Measurements from ENCODE around the gene TRPM3.

TRPM3 gene

DNA sequence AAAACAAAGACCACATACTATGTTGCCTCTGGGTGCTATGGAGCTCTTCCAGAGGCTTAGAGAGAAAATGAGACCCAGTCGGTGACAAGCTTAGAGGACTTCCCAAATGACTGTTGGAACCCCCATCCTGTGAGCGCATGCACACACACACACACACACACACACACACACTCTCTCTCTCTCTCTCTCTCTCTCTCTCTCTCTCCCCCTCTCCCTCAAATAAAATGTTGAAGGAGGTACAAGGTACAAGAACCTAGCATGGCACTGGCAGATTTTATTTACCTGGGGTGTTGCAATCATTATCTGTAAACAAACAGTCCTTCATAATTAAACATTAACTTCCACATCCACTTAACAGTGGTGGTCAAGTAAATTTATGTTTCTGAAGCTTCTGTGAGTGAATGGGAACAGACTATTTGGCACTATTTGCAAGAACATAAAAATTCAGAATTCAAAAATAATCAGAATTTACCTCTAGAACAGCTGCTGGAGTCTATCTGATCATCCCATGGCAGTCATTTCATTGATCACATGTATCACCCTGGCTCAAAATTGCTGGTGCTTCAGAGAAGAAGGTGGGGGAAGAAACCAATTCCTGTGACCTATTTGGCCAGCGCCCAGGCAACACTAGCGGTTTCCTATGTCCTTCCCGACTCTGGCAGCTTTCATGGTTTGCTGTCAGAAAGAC is 24.9 kb downstream of the TRPM3 start:
- DNase-seq: no peak

DNA sequence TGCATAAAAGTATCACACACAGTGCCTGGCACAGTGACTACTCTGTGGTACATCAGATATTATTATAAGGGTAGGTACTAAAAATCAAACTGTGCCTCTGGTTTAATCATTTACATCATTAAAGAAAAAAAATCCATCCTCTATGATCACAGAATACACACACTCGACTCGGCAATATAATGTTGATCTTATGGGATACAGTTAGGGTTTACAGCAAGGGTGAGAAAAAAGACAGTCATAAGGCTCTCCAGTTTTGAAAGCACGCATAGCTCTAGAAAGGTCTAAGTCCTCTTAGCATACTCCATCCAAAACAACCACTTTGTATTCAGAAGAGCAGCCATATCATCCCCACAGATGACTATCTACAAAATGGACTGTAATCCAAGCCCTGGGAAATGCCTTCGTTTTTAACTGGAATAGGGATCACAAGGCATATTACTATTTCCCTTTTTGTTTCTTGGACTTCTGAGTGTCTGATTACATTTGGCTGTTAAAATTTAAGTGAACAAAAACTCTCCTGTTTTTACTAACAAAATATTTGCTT is 26.6 kb downstream of the TRPM3 start:
- no peak for DNase-seq

DNA sequence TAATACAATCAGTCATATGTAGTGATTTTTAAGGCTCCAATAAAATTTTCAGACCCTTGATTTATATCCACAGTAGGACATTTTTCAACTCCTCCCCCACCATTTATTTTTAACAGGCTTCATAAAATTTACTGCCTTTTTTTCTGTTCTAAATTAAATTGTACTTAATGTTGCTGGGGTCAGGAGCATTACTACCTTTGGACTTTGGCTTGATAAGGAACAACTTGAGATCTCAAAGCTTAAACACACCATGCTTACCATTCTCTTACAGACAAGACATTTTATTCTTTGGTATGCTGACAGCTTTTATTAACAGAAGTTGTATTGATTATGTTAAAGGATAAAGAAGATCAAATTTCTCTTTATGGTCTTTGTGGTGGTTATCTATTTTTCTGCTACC is 30.5 kb downstream of the TRPM3 start:
- no peak for DNase-seq

DNA sequence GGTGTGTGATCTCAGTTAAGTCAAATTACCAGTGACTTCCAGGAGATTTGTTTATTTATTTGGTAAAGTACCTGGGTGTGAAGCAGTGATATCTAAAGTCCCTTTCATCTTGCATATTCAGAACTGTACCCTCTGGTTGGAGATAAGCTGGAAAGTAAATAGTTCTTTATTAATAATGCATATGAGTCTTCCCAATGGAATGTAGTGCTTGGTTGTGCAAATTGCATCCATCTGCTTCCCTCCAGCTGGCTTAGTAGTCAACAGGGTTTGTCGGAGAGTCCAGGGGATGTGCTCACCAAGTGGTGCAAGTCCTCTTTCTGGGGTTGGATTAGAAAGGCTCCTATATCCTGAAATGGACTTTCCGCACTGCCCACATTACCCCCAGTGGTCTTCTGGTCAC is 42.0 kb downstream of the TRPM3 start:
- DNase-seq: no peak

DNA sequence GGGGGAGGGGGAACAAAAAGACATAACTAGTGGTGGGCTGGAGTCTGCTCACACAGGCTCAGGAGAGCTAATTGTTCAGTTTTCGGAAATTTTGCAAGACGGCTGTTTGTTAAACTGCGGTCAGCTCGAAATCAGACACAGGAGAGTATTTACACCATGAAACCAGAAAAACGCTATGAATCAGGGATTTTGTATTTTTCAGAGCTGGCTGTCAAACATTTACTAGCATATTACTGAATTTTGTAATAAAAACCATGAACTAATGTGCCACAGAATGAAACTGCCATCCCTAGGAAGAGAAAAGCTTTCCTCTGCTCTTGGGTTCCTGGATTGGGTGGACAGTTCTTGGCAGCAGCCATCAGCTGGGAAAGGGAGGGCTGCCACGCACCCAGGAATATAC is 45.3 kb downstream of the TRPM3 start:
- DNase-seq: no peak

DNA sequence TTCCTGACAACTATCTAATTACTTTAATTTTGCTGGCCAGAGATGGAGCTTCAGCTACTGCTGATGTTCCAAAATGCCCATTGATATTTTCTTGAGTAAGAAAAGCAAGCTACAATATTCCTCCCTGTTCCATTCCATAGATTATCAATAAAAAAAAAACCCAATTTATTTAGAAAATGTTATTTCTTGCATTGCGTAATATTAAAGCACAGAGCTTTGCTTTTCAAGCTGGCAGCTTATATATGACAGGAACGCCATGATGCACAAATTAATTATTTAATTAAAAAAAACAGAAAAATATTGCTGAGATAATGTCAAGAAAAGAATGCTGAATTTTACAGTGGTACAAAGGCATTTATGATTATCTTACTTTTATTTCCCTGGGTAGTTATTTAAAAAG is 47.9 kb downstream of the TRPM3 start:
- DNase-seq: no peak

DNA sequence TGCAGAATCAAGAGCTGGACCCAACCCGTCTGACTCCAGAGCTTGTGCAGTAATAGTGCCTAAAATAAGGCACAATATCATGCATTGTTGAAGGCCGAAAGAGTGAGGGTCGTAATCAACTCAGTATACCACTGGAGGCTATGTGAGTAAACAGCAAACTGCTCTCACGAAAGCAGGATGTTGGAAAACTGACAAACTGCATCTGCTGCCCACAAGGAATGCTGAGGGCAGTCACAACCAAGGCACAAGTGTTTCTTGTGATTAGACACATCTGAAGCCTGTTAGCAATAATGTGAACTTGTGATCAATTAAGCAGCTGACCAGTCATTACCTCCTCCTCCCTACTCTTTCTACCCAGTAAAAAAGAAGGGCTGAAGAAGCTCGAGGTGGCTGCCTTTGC is 48.8 kb downstream of the TRPM3 start:
- no peak for DNase-seq

DNA sequence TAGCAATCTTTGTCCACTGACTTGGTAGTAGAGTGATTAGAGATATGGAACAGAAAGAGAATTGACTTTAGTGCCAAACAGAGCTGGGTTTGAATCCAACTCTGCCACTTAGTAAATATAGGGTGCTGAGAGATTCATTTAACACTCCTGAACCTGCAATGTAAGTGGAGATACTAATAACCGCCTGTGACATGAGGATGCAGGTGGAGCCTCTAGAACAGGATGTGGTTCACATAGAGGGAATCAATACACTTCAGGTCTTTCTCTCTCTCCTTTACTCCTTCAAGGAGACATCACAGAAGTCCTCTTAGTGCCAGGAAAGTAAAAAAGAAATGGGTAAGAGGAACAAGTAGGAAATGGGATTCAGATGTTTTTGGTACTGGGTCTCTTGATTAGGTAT is 49.8 kb downstream of the TRPM3 start:
- DNase-seq: no peak

DNA sequence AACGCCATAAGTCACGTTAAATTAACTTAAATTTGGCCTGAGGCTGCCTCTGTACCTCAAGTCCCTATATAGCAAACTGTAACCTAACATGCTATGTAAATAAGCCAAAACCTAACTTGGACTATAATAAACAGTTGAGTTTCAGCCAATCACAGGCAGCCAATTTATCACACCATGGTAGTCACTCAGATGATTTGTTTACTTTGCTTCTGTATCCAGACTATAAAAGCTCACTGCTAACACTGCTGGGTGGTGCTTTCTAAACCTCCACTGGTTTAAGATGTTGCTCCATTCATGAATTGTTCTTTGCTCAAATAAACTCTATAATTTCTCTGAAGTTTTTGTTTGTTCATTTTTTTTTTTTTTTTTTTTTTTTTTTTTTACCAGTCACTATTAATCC is 62.8 kb downstream of the TRPM3 start:
- no peak for DNase-seq

DNA sequence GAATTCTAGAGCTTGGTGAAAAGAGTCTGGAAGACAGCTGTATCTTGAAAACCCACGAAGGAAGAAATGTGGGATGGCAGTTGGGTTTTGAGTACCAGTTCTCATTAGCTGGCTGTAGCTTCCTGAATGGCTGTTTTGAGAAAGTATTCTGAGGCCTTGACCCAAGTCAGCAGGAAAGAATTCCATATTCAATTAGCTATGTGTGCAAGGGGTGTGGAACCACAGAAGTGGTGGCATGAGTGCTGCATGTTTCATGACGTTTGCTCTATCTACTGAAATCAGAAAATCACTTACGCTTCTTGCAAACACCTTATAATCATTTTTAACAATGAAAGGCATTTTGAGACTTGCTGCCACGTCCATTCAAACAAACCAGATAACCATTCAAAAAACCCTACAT is 69.1 kb downstream of the TRPM3 start:
- no peak for DNase-seq

DNA sequence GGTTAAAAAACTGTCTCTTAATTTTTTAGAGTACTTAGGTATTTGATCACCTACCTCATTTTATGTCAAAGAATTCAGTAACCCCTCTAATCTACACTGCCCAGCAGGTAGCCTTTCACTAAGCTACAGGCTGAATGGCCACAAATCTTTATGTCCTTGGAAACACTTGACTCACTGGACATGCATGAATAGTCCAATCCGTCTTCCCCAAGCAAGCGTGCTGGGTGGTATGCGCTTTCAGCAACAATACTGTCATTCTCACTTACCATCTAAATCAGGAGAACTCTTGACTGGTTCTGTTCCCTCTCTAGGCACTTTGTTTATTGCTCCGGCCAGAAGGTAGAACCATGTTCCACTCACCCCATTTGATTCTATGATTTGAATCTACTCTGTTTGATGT is 73.1 kb downstream of the TRPM3 start:
- DNase-seq: no peak

DNA sequence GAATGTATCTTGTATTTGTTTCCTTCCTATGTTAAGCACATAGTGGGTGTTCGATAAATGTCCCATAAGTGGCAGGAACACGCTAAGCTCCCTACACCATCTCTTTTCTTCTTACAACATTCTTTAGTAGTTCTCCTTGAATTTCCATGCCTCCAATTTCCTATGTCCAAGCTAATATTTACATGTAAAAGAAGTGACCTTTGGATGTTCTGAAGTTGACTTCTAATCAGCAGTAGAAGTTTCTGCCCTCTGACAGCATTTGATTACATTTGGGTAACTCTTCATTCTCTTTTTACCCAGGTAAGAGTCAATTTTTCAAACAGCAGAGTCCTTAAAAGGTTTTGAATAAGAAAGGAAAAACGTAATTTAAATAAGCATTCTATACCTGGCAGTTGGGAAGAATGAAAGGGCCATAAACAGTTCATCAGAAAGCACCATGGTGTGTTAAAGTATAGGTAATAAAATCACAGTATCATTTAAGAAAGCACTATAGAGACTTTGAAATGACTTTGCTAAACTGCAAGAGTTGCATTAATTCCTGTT is 78.9 kb downstream of the TRPM3 start:
- DNase-seq: no peak

DNA sequence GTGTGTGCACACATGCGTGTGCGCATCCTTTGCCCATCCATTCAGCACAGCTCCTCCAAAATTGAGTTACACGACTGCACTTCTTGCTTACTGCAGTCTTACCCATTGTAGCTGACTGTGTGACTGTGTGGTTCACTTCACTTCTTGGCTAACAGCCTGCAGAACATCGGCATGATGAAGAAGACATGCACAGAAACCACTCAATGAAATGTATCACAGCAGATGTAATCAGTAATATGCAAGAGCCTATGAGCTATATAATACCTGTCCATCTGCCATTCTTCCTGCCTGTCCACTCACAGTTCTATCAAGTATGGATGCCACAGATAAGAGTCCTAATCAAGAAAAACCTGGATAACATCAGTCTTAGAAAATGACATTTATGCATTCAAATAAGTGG is 83.9 kb downstream of the TRPM3 start:
- DNase-seq: no peak

DNA sequence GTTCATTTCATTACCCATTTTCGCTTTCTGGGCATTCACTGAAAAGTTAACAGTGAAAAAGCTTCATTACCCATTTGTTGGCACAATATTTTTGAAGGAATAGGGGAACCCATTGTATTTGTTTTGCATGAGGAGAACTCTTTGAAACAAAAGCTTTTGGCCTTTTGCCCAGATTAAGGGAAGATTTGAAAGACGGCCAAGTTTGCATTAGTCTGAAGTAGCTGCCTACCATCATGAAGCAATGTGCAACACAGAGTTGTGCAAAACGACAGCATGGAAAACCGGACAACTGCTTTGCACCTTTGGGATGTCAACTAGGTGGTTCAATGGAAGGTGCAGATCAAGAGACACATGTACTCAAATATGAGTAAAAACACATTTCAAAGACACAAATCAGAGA is 84.9 kb downstream of the TRPM3 start:
- peak; percentile 58 for DNase-seq

DNA sequence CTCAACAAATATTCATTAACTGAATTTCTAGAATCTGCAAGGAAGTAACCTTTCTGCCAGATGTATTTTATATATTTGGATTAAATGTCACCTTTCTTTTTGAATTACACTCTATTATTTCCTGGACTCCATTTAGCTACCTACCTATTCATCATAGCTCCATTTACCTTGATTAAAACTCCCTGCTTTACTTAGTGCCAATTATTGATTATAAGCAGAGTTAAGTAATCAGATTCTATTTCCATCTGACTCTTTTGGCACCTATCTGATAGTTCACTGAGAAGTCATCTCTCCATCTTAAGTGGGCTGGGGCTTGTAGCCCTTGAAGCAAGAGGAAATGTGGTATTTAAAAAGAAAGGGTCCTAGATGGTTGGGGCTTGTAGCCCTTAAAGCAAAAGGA is 88.6 kb downstream of the TRPM3 start:
- no peak for DNase-seq

DNA sequence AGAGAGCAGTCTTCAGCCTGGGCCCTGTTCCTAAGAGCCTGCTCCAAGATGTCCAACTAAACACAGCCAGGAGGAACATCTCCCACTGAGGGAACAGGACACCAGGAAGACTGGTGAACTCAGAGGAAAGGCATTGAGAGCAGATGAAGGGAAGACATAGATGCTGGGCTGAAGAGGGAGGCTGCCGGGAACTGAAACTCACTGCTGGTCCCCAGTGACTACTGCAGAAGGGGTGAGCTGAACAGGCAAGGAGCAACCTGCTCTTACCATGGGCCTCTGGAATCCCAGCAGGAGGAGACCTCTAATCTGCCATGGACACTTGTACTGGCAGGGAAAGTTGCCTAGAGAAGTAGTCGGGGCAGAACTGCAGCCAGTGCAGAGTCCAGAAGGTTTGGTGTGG is 95.7 kb downstream of the TRPM3 start:
- DNase-seq: no peak

DNA sequence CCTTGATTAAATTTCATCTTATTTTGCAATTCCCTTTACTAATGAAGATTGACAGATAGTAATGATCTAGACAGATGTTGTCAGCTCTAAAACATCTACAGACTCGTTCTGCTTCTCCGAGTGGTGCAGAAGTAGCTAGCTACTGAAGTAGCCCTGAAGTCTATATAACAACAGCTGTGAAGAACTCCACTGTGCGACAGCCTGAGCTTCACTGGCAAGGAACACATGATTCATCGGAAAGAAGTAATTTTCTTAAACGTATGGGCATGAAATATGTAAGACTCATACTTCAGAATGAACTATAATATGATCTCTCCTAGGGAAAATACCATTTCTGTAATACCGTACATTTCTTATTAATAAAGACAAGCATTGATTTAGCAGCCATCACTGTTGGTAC is 96.2 kb downstream of the TRPM3 start:
- peak; percentile 7 for DNase-seq

DNA sequence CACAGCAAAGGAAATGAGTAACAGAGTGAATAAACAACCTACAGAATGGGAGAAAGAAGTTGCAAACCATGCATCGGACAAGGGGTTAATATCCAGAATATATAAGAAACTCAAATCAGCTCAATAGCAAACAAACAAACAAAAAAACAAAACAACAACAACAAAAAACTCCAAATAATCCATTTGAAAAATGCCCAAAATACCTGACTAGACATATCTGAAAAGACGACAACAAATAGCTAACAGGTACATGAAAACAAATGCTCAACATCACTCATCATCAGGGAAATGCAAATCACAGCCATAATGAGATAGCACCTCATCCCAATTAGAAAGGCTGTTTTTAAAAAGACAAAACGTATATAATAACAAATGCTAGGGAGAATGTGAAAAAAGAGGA is 111.2 kb downstream of the TRPM3 start:
- DNase-seq: no peak

DNA sequence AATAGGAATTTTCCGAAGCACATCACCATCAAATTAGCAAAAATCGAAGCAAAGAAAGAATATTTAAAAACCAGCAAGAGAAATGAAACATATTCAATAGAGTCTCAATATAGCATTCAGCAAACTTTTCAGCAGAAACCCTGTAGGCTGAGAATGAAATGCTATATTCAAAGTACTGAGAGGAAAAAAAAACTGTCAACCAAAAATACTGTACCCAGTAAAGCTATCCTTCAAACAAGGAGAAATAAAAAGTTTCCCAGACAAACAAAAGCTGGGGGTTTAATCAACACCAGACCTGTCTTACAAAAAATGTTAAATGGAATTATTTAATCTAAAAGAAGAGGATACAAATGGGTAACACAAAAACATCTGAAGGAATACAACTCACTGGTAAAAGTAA is 116.0 kb downstream of the TRPM3 start:
- DNase-seq: no peak

DNA sequence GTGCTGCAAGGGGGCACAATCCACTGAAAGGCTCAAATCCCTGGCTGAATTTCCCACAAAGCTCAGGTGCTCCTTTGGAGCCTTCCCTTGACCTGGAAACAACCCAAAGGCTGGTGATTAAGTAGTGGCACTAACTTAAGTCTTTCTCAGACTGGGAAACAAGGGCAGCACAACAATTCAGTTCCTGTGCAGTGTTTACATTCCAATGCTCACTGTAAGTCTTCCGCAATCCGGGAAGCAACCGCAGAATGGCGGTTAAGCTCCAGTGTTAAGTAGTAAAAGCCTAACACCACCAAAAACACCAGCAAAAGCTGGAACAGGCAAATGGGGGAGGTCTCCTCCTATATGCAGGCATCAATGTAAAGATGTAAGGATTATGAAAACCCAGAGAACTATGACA is 117.2 kb downstream of the TRPM3 start:
- no peak for DNase-seq

DNA sequence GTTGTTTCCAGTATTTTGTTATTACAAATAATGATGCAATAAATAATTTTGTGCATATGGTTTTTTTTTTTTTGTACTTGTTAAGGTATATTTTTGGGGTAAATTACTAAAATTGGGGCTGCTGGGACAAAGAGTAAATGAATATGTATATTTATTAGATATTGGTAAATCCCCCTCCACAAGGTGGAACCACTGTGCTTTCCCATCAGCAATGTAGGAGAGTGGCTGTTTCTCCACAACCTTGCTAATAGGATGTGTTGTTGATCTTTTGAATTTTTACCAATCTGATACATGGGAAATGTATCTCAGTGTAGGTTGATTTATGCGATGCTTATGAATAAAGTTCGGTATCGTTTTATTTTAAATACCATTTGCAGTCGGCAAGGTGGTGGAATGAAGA is 118.1 kb downstream of the TRPM3 start:
- peak; percentile 34 for DNase-seq

DNA sequence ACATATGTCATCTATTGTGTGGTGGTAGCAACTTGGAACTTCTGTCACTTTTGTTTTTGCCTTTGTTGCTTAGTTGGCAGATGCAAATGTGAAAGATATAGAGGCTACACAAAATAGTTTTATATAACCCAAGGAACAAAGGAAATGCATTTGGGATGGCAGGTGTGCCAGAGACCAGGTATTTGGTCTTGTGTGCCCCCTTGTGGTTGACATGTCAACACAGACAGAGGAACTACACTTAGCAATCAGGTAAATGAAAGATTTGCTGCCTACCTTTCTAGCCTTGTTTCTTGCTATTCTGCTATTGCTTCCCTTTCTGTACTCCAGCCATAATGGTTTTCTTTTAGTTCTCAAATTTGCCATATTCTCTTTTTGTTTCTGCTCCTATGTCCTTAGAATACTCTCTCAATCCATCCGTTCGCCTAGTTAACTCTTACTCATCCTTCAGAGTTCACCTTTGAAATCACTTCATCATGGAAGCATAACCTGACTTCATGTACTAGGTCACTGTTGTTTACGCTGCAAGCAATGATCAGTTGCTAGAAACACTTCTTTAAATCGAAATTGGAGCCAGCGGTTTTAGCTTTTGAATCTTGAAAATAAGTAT is 119.5 kb downstream of the TRPM3 start:
- peak; percentile 72 for DNase-seq

DNA sequence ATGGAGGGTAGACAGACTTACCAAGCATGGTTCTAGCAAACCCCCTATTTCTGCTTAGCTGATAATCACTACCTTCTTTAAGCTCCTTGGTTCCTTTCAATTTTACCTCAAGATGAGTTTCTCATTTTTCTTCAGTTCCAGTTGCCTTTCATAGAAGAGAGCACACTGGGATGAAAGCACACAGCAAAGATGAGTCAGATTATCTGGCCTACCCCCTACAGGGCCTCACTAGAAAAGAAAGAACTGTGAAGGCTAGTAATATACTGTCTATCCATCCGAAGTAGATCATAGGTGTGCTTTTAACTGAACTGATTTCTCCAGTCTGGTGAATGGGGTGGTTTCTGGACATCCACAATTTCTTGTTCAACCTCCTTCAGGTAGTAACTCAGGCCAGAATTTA is 122.5 kb downstream of the TRPM3 start:
- DNase-seq: no peak

DNA sequence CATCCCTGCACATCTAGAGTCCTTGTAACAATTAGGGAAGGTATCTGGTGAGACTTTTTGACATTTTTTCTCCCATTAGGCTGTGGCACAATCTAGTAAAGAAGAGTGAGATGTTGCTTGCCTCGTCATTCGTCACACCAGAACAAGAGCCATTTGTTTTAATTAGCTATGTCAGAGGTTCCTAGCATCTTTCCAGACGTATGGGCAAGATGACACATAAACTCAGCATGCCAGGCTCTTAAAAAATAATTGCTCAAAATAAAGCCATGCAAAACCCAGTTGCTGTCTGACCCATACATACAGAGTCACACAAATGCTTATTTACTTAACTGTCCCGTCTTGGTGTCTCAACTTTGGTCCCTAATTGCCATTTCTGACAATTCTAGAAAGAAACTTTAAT is 125.9 kb downstream of the TRPM3 start:
- DNase-seq: no peak

DNA sequence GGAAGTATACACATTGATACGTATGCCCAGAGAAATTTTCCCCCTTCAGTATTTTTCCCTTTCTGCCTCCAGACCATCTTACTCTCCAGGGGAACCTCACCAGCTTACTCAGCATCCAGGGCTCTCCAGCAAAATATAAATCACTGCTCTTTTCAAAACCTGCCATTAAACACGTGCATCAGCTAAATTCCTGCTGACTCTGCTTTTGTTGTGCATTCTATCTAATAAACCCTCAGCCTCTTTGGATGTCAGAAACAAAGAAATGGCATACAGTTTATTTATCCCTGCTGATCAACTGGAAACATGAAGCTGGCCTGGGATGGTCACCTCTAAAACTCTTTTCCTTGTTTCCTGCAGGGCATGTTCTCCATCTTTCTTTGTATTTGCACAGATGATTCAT is 126.8 kb downstream of the TRPM3 start:
- no peak for DNase-seq
